Measurements from ENCODE around the gene NLRP3.
"Not testable (repeated sequence)": the region's sequence is repeated elsewhere in the genome, so short reads cannot be mapped to it uniquely, and the experiment has no call there.

NLRP3 gene

DNA sequence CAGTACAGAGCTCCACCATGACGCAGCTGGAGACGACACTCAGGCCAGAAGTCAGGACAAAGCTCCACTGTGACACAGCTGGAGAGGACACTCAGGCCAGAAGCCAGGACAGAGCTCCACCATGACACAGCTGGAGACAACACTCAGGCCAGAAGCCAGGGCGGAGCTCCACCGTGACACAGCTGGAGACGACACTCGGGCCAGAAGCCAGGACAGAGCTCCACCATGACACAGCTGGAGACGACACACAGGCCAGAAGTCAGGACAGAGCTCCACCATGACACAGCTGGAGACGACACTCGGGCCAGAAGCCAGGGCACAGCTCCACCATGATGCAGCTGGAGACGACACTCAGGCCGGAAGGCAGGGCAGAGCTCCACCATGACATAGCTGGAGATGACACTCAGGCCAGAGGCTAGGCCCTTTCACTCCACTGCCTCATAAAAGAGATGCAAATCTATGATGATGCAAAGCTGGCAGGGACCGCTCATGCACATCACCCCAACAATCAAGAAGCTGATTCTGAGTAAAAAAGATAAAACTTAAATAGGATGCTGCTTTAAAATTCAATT, 55.6 kb downstream of the NLRP3 start:
- no peak for DNase-seq

DNA sequence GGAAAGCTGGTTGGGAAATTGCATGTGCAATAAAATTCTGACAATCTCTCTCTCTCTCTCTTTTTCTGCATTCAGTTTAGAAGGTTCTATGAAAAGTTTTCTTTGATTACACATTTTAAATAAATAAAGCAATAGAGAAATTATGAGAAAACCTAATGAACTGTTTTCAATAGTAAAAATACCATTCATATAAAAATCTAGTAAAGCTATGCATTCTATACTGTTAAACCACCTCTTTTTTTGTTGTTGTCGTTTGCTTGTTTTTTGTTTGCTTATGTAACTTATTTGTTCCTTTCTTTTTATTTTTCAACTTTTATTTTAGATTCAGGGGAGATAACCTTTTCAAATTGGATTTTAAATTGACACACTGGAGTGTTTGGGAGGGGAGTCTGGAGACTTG, 56.1 kb downstream of the NLRP3 start:
- DNase-seq = no peak

DNA sequence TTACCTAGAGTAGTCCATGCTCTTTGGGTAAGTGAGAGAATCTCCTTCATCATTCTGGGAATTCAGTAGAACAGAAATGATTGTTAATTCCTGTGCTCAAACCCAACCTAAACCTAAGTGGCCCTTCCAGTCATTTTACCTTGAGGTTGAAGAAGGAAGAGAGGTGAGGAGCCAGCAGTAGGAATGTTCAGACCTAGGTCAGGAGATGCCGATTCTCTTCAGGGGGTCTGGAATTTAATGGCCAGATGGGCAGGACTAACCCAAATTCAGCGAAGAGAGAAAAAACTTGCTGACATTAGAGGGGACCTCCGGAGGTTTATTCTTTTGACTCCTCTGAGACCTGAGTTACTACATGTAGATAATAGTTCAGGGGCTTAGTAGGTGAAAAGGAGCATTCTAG, 58.4 kb downstream of the NLRP3 start:
- DNase-seq = no peak

DNA sequence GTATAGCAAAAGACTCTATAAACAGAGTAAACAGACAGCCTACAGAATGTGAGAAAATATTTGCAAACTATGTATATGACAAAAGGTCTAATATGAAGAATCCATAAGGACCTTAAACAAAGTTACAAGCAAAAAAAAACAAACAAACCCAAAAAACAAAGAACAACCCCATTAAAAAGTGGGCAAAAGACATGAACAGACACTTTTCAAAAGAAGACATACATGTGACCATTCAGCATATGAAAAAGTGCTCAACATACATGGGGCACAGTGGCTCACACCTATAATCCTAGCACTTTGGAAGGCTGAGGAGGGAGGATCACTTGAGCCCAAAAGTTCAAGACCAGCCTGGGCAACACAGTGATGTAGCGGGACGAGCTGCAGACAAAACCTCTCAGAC, 59.8 kb downstream of the NLRP3 start:
- no peak for DNase-seq

DNA sequence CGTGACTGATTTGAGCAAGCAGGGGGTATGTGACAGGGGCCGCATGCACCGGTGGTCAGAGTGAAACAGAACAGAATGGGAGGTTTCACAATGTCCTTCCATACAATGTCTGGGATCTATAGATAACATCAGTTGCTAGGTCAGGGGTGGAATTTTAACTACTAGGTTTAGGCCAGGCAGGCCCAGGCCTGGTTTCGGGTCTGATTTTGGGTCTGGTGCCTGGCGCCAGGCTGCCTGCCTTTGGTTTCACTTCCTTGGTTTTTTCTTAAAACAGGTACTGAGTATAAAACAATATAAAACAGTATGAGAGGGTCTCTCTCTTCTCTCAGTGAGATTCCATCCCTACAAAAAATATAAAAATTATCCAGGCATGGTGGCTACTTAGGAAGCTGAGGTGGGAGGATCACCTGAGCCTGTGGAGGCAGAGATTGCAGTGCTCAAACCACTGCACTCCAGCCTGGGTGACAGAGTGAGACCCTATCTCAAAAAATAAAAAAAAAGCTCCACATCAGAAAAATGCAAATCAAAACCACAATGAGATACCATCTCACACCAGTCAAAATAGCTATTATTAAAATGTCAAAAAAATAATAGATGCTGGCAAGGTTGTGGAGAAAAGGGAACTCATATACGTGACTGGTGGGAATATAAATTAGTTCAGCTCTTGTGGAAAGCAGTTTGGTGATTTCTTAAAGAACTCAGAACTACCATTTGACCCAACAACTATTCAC, 60.5 kb downstream of the NLRP3 start:
- DNase-seq = not testable (repeated sequence)

DNA sequence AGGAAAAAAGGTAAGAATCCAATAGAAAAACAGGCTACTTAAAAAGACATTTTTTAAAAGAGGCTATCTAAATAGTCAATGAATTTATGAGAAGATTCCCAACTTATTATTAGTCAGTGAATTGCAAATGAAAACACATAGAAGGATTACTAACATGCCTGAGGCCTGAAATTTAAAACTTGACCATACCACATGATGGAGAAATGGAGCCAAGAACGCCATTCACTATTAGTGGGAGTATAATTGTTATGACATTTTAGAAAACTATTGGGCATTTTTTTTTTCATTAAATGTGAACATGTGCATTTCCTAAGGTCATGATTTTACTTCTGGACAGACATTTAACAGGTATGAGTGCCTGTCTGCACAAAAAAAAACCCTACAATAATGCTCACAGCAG, 66.8 kb downstream of the NLRP3 start:
- DNase-seq = no peak

DNA sequence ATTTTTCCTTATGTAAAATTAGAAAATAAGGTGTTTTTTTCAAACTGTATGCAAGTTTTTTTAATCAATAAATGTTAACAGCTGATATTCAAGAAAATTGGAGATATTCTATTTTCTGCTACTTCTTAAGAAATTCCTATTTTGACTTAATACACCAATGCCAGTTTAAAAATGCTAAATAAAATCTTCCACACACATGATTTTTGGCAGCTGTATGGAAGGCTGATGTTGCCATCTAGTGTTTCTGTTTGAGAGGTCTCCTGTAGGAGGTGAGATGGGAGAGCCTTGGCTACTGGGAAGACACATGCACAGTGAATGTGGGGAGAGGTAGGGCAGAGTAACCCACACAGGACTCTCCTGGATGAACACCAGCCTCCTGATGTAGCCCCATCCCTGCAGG, 71.1 kb downstream of the NLRP3 start:
- DNase-seq = no peak

DNA sequence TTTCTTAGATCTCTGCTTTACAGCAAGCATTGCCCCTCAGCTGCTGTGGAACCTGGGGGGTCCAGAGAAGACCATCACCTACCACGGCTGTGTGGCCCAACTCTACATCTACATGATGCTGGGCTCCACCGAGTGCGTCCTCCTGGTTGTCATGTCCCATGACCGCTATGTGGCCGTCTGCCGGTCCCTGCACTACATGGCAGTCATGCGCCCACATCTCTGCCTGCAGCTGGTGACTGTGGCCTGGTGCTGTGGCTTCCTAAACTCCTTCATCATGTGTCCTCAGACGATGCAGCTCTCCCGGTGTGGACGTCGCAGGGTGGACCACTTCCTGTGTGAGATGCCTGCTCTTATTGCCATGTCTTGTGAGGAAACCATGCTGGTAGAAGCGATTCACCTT, 75.4 kb downstream of the NLRP3 start:
- no peak for DNase-seq

DNA sequence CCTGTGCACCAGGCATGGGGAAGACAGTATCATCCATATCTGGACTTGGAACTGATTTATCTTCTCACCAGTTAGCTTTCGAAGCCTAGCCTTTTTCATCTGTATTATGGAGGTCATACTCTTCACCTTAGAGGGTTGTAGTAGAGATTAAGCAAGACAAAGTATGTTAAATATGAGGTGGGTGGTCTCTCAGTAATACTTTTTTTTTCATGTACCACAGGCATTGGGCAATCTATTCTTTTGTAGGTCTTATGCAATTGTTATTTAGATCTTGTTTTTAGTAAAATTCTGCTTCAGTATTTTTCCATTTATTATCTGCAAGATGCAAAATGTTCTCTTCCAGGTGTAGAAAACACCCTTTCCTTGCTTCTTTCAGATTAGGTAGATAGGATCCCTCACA, 77.1 kb downstream of the NLRP3 start:
- no peak for DNase-seq

DNA sequence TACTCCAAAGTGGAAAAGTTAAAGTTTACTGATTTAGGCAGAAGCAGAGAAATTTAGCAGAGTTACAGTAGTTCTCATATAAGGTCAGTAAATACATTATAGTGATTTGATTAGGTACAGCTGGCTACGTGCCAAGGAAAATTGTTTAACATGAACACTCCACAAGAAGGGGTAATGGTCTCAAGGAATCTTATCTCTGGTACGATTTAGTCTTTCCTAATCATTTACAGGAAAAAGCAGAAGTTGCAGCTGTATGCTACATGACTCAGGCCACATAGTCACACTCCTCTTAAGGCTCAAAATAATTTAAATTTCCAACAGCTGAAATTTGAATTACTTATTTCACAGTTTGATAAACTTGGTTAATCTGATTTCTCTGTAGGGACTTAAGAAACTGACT, 78.8 kb downstream of the NLRP3 start:
- DNase-seq = no peak

DNA sequence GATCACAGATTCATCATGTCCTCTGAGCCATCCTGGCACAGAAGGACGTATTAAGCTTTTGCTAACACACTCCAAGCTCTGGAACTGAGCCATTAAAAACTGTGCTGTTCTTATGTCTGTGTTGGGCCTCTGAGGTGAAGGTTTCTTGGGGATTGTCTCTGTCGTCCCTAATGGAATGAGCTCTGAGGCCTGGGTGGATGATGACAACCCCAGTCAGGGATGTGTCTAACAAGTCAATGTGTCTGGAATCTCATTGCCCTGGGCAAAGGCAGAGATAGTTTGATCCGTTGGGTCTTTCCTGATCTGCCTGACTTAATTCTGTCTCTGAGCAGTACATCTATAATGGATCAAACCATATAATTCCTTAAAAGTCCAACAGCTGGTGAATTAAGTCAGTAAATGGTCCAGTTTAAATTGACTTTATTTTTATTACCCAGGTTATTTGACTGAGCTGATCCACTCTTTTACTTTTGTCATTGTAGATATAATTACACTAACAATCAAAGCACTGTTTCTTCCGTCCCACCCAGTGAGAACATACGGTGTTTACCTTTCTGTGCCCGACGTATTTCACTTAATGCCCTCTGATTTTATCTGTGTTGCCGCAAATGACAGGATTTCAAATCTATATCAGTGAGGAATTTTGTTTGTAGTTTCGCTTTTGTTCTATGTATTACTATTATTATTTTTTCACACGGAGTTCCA, 80.8 kb downstream of the NLRP3 start:
- DNase-seq = no peak
